ENCODE data around the gene EYA4.

- TF ChIP-seq CTCF (IDR thresholded peaks at IDR 0.05 in 8 of 11, conservative IDR thresholded peaks at IDR 0.05 in 3 of 11) (no peak), POLR2A (IDR thresholded peaks at IDR 0.05) (no peak)
Observed at GRCh38 chr6:133432021-133432989, 191.1 kb downstream of the EYA4 start.
